Peyer's patch (tissue), 4 donors: Measurements from ENCODE around the gene PLPP3. TPM values are rescaled to one million over a fixed set of nuclear protein-coding genes. Genes with fewer than 3 reads are reported as not detected.

Experiments used
- DNase-seq, 3 donors: peaks; one replicate each; pipeline ENCODE4 v3.0.0-alpha.2; 2017 to 2019
- H3K27ac ChIP-seq, 4 donors: fragments of 200-600 bp; sonication (generic); one replicate each; pipeline ENCODE4 v1.5.1; 2016 to 2019
- H3K27me3 ChIP-seq, 2 donors: fragments of 200-600 bp; sonication (generic); one replicate each; pipeline ENCODE4 v1.5.1; 2019
- H3K36me3 ChIP-seq, 3 donors: fragments of 200-600 bp; sonication (generic); one replicate each; pipeline ENCODE4 v1.5.1; 2016 to 2019
- H3K4me1 ChIP-seq, 4 donors: fragments of 200-600 bp; sonication (generic); one replicate each; pipeline ENCODE4 v1.5.1; 2016 to 2019
- H3K4me3 ChIP-seq, 4 donors: fragments of 200-600 bp; sonication (generic); 1 replicate in 3 of 4; 2 replicates in 1 of 4; pipeline ENCODE4 v1.5.1; 2016 to 2019; ENCODE audit warnings: mild to moderate bottlenecking in 1 of 4
- H3K9me3 ChIP-seq, 4 donors: fragments of 200-600 bp; sonication (generic); one replicate each; pipeline ENCODE4 v1.5.1; 2016 to 2019; ENCODE audit warnings: mild to moderate bottlenecking in 1 of 4
- POLR2A ChIP-seq, 2 donors: fragments of 450-650 bp; IDR thresholded peaks; one replicate each; pipeline ENCODE4 v1.5.1; 2017; ENCODE audit warnings: antibody characterized with exemption in 2 of 2, mild to moderate bottlenecking in 2 of 2, moderate library complexity in 2 of 2
- total RNA-seq, 4 donors: library from RNA; depleted of rRNA; stranded (reverse); fragments of >200 nt; gene quantifications; one replicate each; pipeline ENCODE4 v1.1.0, GENCODE V29; 2016
- TF ChIP-seq, protein P1 (sequence below), 6 experiments: fragments of 450-650 bp in 4 of 6; fragments of 200-600 bp in 2 of 6; sonication (generic) in 1 of 6; IDR thresholded peaks; one replicate each; pipeline ENCODE4 v1.5.1; 2017 to 2019; ENCODE audit warnings: antibody characterized with exemption in 6 of 6, mild to moderate bottlenecking in 3 of 6, moderate library complexity in 1 of 6

Gene PLPP3
- total RNA-seq, 4 donors from 2014 or later = 27.0 to 63.7 (median 37.6) TPM

GRCh38 chr1:56473582-56474270, 105.6 kb downstream of the PLPP3 start:
- no peaks in the 10 kb centered on the region for H3K9me3 ChIP-seq
- no peak for DNase-seq
- H3K27me3 ChIP-seq = no peaks in the 10 kb centered on the region
- peaks cover 0 to 5% (median 2%) of the 10 kb centered on the region in 4 donors for H3K4me1 ChIP-seq
- no peaks in the 10 kb centered on the region for H3K36me3 ChIP-seq
- TF ChIP-seq, protein P1, sequence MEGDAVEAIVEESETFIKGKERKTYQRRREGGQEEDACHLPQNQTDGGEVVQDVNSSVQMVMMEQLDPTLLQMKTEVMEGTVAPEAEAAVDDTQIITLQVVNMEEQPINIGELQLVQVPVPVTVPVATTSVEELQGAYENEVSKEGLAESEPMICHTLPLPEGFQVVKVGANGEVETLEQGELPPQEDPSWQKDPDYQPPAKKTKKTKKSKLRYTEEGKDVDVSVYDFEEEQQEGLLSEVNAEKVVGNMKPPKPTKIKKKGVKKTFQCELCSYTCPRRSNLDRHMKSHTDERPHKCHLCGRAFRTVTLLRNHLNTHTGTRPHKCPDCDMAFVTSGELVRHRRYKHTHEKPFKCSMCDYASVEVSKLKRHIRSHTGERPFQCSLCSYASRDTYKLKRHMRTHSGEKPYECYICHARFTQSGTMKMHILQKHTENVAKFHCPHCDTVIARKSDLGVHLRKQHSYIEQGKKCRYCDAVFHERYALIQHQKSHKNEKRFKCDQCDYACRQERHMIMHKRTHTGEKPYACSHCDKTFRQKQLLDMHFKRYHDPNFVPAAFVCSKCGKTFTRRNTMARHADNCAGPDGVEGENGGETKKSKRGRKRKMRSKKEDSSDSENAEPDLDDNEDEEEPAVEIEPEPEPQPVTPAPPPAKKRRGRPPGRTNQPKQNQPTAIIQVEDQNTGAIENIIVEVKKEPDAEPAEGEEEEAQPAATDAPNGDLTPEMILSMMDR (IDR thresholded peaks at IDR 0.05) = no peak
- peak overlapping the region in 1 of 4 donors; percentile 15 for H3K27ac ChIP-seq
- no peak overlapping the region for H3K4me3 ChIP-seq

GRCh38 chr1:56472860-56473259, 106.5 kb downstream of the PLPP3 start:
- H3K27ac ChIP-seq = peak overlapping the region in 1 of 4 donors; percentile 15
- peaks cover 0 to 5% (median 2%) of the 10 kb centered on the region in 4 donors for H3K4me1 ChIP-seq
- TF ChIP-seq, protein P1 (IDR thresholded peaks at IDR 0.05) = no peak
- no peak for TF ChIP-seq POLR2A (IDR thresholded peaks at IDR 0.05)
- no peaks in the 10 kb centered on the region for H3K36me3 ChIP-seq
- no peak overlapping the region for H3K4me3 ChIP-seq
- no peaks in the 10 kb centered on the region for H3K27me3 ChIP-seq
- H3K9me3 ChIP-seq = no peaks in the 10 kb centered on the region
- DNase-seq = peak in 2 of 3 donors; percentile 61 to 67

DNA sequence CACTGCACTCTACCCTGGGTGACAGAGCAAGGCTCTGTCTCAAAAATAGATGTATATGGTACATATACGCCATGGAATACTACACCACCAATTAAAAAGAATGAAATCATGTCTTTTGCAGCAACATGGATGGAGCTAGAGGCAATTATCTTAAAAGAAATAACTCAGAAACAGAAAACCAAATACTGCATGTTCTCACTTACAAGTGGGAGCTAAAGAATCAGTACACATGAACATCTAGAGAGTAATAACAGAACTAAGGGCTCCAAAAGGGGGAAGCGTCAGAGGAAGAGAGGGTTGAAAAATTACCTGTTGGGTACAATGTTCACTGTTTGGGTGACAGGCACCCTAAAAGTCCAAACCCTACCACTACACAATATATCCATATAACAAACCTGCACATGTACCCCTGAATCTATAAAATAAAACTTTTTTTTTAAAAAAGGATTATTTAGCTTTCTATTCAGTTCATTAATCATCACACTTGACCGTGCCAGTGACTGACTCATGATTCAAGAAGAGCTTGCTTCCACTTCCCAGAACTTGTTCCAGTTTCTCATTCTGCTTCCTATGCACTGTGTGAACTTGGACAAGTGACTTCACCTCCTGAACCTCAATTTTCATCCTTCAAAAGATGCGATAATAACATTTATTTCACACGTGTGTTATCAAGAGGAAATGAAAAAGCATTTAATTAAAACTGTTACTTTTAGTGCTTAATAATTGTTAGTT, 109.6 kb downstream of the PLPP3 start:
- DNase-seq = no peak
- peaks cover 0 to 5% (median 0%) of the 10 kb centered on the region in 4 donors for H3K4me1 ChIP-seq

GRCh38 chr1:56468518-56468917, 110.8 kb downstream of the PLPP3 start:
- no peaks in the 10 kb centered on the region for H3K27me3 ChIP-seq
- H3K36me3 ChIP-seq = no peaks in the 10 kb centered on the region
- H3K27ac ChIP-seq = no peak overlapping the region
- DNase-seq = no peak
- peaks cover 0 to 5% (median 0%) of the 10 kb centered on the region in 4 donors for H3K4me1 ChIP-seq
- no peak overlapping the region for H3K4me3 ChIP-seq
- no peak for TF ChIP-seq POLR2A (IDR thresholded peaks at IDR 0.05)
- TF ChIP-seq, protein P1 (IDR thresholded peaks at IDR 0.05) = no peak
- H3K9me3 ChIP-seq = no peaks in the 10 kb centered on the region

More for the DNA sequence above, 109.6 kb downstream of the PLPP3 start:
- H3K9me3 ChIP-seq = no peaks in the 10 kb centered on the region
- H3K27me3 ChIP-seq = no peaks in the 10 kb centered on the region
- no peaks in the 10 kb centered on the region for H3K36me3 ChIP-seq
- no peak overlapping the region for H3K4me3 ChIP-seq
- no peak overlapping the region for H3K27ac ChIP-seq
- TF ChIP-seq POLR2A (IDR thresholded peaks at IDR 0.05) = no peak
- TF ChIP-seq, protein P1 (IDR thresholded peaks at IDR 0.05) = no peak

DNA sequence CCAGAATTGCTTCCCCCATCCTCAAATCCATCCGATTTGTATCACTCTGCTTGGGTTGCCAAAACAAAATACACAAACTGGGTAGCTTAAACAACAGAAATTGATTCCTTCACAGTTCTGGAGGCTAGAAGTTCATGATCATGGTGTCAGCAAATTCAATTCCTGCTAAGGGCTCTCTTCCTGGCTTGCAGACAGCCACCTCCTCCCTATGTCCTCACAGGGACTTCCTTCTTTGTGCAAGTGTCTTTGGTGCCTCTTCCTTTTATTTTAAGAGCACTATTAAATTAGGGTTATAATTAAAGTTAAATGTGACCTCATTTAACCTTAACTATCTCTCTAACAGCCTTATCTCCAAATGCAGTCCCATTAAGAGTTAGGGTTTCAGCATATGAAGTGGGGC, 112.8 kb downstream of the PLPP3 start:
- Histone ChIP-seq H3K27me3 (no peaks in the 10 kb centered on the region), H3K4me1 (no peaks in the 10 kb centered on the region), H3K9me3 (no peaks in the 10 kb centered on the region), H3K4me3 (no peak overlapping the region), H3K36me3 (no peaks in the 10 kb centered on the region), H3K27ac (no peak overlapping the region)
- no peak for DNase-seq
- TF ChIP-seq, protein P1 (IDR thresholded peaks at IDR 0.05) = no peak
- TF ChIP-seq POLR2A (IDR thresholded peaks at IDR 0.05) = no peak
